GM19238 (cell line): Measurements from ENCODE around the gene LALBA.
"Not testable (repeated sequence)": the region's sequence is repeated elsewhere in the genome, so short reads cannot be mapped to it uniquely, and the experiment has no call there.

Source experiments
- DNase-seq: peaks from one replicate; pipeline ENCODE4 v3.0.0; 2011; ENCODE audit warnings: low spot score; ENCODE audit not compliant: insufficient read length

LALBA gene

GRCh38 chr12:48569946-48570345 lies at the start of gene LALBA:
TSS of gene LALBA (minus strand) at chr12:48570046. CDS start at chr12:48570020, 26 bp downstream.
- no peak for DNase-seq

- peak; percentile 42 for DNase-seq
These were observed 48.7 kb upstream of the LALBA start for GRCh38 chr12:48618541-48618940.

GRCh38 chr12:48615681-48616080 lies 45.8 kb upstream of the LALBA start:
- no peak for DNase-seq

- no peak for DNase-seq
These were observed 43.5 kb upstream of the LALBA start for GRCh38 chr12:48613321-48613720.

GRCh38 chr12:48602192-48602989 lies 32.5 kb upstream of the LALBA start:
- DNase-seq, result no peak

GRCh38 chr12:48601013-48601756 lies 31.3 kb upstream of the LALBA start:
- peak; percentile 13 for DNase-seq

GRCh38 chr12:48600552-48600951 lies 30.7 kb upstream of the LALBA start:
- DNase-seq, result no peak

- DNase-seq, result no peak
These were observed 22.8 kb upstream of the LALBA start for GRCh38 chr12:48592591-48593086.

- no peak for DNase-seq
These were observed 16.5 kb upstream of the LALBA start for GRCh38 chr12:48586361-48586760.

- no peak for DNase-seq
These were observed 13.9 kb upstream of the LALBA start for GRCh38 chr12:48583728-48584127.

- no peak for DNase-seq
These were observed 11.0 kb upstream of the LALBA start for GRCh38 chr12:48580831-48581230.

- no peak for DNase-seq
These were observed 2.5 kb upstream of the LALBA start for GRCh38 chr12:48572326-48572725.

- DNase-seq, result no peak
These were observed 2.1 kb downstream of the LALBA start for GRCh38 chr12:48567731-48568130.

GRCh38 chr12:48557919-48558318 lies 11.9 kb downstream of the LALBA start:
- no peak for DNase-seq

GRCh38 chr12:48556631-48557030 lies 13.2 kb downstream of the LALBA start:
- DNase-seq, result no peak

- not testable (repeated sequence) for DNase-seq
These were observed 16.0 kb downstream of the LALBA start for GRCh38 chr12:48553666-48554343.

GRCh38 chr12:48551636-48552035 lies 18.2 kb downstream of the LALBA start:
- DNase-seq, result not testable (repeated sequence)

- DNase-seq, result not testable (repeated sequence)
These were observed 22.8 kb downstream of the LALBA start for GRCh38 chr12:48547012-48547411.

- DNase-seq, result no peak
These were observed 23.9 kb downstream of the LALBA start for GRCh38 chr12:48545833-48546469.

GRCh38 chr12:48542300-48542928 lies 27.4 kb downstream of the LALBA start:
- peak; percentile 16 for DNase-seq

- DNase-seq, result no peak
These were observed 33.2 kb downstream of the LALBA start for GRCh38 chr12:48536602-48537001.
